ENCODE results near the gene ETDA.
A peak's percentile ranks its signal among the peaks of the same experiment; 100 is the strongest.
"Not testable (repeated sequence)": the region's sequence is repeated elsewhere in the genome, so short reads cannot be mapped to it uniquely, and the experiment has no call there.

The ETDA gene

GRCh38 chrX:135252011-135252518, at the start of gene ETDA:
ETDA (plus strand) TSS chrX:135252061; CDS start chrX:135253277, 1,216 bp downstream.
- not testable (repeated sequence) for DNase-seq

- not testable (repeated sequence) for DNase-seq
Observed at GRCh38 chrX:135206427-135206826, 45.4 kb upstream of the ETDA start.

DNA sequence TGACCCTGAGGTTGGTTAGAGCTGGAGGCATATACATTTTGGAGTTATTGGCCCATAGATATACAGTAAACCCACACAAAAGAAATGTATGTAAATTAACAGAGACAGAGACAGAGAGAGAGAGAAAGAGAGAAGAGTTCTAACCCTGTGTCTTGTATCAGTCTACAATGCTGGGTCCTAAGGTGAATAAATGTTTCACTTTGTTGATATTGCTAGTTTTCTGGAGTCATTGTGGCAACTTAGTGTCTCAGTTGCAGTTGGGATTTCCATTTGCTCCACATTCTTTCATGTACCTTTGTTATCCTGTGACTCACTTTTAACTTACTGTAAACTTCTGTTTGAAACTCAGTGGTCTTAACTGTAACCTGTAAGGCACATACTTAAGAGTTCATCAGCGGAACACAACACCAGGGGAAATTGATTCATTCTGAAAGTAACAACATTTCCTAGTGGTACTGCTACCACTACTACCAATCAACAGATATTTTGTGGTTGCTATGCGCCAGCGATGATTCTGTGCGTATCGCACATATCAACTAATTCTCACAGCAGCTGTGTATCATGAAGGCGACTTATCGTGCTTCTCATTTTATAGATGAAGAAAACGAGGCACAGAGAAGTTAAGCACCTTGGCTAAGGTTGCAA, 38.5 kb upstream of the ETDA start:
- DNase-seq: no peak

- DNase-seq: not testable (repeated sequence)
Observed at GRCh38 chrX:135245989-135246388, 5.9 kb upstream of the ETDA start.

GRCh38 chrX:135256087-135256684, 4.3 kb downstream of the ETDA start:
- DNase-seq: not testable (repeated sequence)

DNA sequence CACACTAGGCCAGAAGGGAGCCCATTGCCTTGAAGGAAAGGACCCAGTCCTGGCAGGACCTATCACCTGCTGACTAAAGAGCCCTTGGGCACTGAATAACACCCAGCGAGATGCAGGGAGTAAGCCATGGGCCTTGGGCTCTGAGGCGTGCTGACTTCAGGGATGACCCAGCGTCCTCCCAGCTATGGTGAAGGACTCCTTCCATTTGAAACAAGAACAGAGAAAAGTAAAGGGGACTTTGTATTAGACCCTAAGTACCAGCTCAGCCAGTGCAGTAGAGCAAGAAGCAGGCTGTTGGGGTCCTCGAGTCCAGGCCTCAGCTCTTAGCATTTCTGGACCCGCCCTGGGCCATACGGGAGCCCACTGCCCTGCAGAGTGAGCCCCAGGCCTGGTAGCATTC, 5.1 kb downstream of the ETDA start:
- no peak for DNase-seq

DNA sequence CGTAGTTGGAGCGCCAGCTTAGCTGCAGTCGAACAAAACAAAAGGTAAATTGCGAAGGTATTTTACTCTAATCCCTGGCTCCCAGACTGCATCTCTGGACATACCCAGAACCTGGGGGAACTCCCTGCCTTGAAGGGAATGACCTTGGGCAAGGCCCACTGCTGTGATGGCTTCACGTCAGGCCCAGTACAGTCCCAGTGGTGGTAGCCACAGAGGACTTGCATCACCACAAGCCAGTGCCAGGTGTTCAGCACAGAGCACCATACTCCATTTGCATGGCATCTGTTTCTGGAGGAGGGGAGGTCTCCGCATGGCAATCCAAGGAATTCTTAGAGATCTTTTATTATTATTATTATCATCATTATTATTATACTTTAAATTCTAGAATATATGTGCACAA, 5.6 kb downstream of the ETDA start:
- DNase-seq: no peak

GRCh38 chrX:135260976-135261375, 9.1 kb downstream of the ETDA start:
- DNase-seq: not testable (repeated sequence)

DNA sequence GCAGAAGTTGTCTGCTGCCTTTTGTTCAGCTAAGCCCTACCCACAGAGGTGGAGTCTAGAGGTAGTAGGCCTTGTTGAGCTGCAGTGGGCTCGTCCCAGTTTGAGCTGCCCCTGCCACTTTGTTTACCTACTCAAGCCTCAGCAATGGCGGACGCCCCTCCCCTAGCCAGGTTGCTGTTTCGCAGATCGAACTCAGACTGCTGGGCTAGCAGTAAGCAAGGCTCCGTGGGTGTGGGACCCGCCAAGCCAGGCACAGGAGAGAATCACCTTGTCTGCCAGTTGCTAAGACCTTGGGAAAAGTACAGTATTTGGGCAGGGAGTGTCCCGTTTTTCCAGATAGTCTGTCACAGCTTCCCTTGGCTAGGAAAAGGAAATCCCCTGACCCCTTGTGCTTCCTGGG, 11.5 kb downstream of the ETDA start:
- DNase-seq: not testable (repeated sequence)

GRCh38 chrX:135264206-135264605, 12.3 kb downstream of the ETDA start:
- no peak for DNase-seq

GRCh38 chrX:135273162-135273561, 21.3 kb downstream of the ETDA start:
- DNase-seq: no peak

GRCh38 chrX:135275973-135276372, 24.1 kb downstream of the ETDA start:
- no peak for DNase-seq

GRCh38 chrX:135287266-135287823, 35.5 kb downstream of the ETDA start:
- no peak for DNase-seq

DNA sequence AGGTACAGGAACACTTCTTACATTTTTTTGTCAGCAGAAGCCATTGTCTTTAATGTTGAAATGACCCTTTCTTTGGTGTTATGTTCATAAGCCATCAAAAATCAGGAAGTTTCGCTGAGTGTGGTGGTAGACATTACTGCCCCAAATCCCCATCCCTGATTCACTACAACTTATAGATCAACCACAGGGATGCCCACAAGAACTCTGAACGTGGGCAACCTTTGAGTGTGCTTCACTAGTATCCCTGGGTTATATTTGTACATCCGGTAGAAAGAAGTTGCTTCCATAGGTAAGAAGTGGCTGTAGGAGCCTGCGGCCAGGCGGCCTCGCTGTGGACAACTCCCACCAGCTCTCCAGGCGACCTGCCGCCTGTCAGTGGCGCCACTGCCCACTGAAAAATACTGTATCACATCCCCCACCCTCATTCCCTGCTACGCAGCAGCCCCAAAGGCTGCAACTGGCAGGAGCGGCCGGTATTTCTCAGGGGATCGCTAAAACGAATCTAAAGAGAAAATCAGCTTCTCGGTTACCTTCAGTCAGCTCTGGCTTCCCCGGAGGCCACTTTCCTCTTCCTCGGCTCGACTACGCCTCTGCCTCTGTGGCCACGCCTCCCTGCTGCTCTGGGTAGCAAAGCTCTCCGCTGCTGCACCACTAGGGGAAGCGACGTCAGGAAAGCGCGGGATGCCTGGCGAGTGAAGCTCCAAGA, 43.5 kb downstream of the ETDA start:
- DNase-seq: peak; percentile 41

GRCh38 chrX:135295944-135296305, 44.1 kb downstream of the ETDA start:
- no peak for DNase-seq

- DNase-seq: no peak
Observed at GRCh38 chrX:135302269-135302873, 50.5 kb downstream of the ETDA start.

All from suppressor macrophage treated with lipopolysaccharide for 4 hours (primary cell).